ENCODE data around the gene IFT81. TPM values are rescaled to one million over a fixed set of nuclear protein-coding genes. Genes with fewer than 3 reads are reported as not detected.
"Not testable (repeated sequence)": the region's sequence is repeated elsewhere in the genome, so short reads cannot be mapped to it uniquely, and the experiment has no call there.

Gene IFT81
- polyA plus RNA-seq, 3 donors = 0.39 to 0.97 (median 0.47) TPM

- H3K27ac Mint-ChIP-seq = no peak overlapping the region
- intact Hi-C loops (cut with micrococcal nuclease) = no loop called here
These were observed 8.5 kb upstream of the IFT81 start for GRCh38 chr12:110115675-110116074.

GRCh38 chr12:110116623-110117022 is 7.5 kb upstream of the IFT81 start:
- Mint-ChIP-seq H3K4me1 (peaks cover 10% of the 10 kb centered on the region), H3K27me3 (ENCODE audit: low read depth in 3 of 3) (peaks cover 2 to 3% (median 3%) of the 10 kb centered on the region in 3 donors), H3K27ac (no peak overlapping the region), H3K4me3 (no peak overlapping the region), H3K36me3 (no peaks in the 10 kb centered on the region), H3K9me3 (peaks cover 0 to 3% (median 0%) of the 10 kb centered on the region in 7 donors)
- Histone ChIP-seq H3K4me1 (ENCODE audit: control insufficient read depth in 1 of 2, insufficient read depth in 2 of 2, low read length in 2 of 2) (peaks cover under 1 to 9% of the 10 kb centered on the region in 2 donors), H3K27me3 (ENCODE audit: control insufficient read depth in 2 of 2, insufficient read depth in 2 of 2, low read length in 2 of 2) (no peaks in the 10 kb centered on the region), H3K9me3 (replicated peaks in 1 of 2; ENCODE audit: control insufficient read depth in 1 of 2, insufficient read depth in 1 of 2, low read length in 2 of 2) (no peaks in the 10 kb centered on the region), H2AFZ (ENCODE audit: insufficient read depth, low read depth, low read length, poor library complexity, severe bottlenecking) (no peak overlapping the region), H3K27ac (ENCODE audit: low read depth in 1 of 2, low read length in 2 of 2) (no peak overlapping the region), H3K79me2 (ENCODE audit: insufficient read depth, low read length) (no peaks in the 10 kb centered on the region), H3K4me3 (replicated peaks in 1 of 3; ENCODE audit: low read depth in 2 of 3, low read length in 3 of 3) (no peak overlapping the region), H3K9ac (ENCODE audit: insufficient read depth, low read length, poor library complexity, severe bottlenecking) (no peak overlapping the region), H4K20me1 (ENCODE audit: insufficient read depth, low read length) (no peaks in the 10 kb centered on the region), H3K4me2 (replicated peaks; ENCODE audit: extremely low read depth, low read length, poor library complexity, severe bottlenecking) (no peak overlapping the region), H3K36me3 (replicated peaks in 1 of 2; ENCODE audit: control insufficient read depth in 1 of 2, insufficient read depth in 2 of 2, low read length in 2 of 2) (no peaks in the 10 kb centered on the region)
- 100% methylated on average over 1 of the region's 7 CpGs for WGBS (ENCODE audit: insufficient coverage)
- DNase-seq = no peak
- no peak for TF ChIP-seq CTCF (IDR thresholded peaks at IDR 0.05)
- intact Hi-C loops (cut with micrococcal nuclease) = no loop called here

More at GRCh38 chr12:110115675-110116074, 8.5 kb upstream of the IFT81 start:
- no peak overlapping the region for H3K4me2 ChIP-seq (replicated peaks; ENCODE audit: extremely low read depth, low read length, poor library complexity, severe bottlenecking)
- H3K36me3 ChIP-seq (replicated peaks in 1 of 2; ENCODE audit: control insufficient read depth in 1 of 2, insufficient read depth in 2 of 2, low read length in 2 of 2) = no peaks in the 10 kb centered on the region
- no peaks in the 10 kb centered on the region for H4K20me1 ChIP-seq (ENCODE audit: insufficient read depth, low read length)
- H3K4me3 Mint-ChIP-seq = no peak overlapping the region
- H3K27ac ChIP-seq (ENCODE audit: low read depth in 1 of 2, low read length in 2 of 2) = no peak overlapping the region
- no peak for TF ChIP-seq CTCF (IDR thresholded peaks at IDR 0.05)
- H3K9me3 Mint-ChIP-seq = peaks cover 0 to 5% (median 0%) of the 10 kb centered on the region in 7 donors
- H3K4me1 Mint-ChIP-seq = peaks cover 8% of the 10 kb centered on the region
- DNase-seq = no peak
- no peak overlapping the region for H3K9ac ChIP-seq (ENCODE audit: insufficient read depth, low read length, poor library complexity, severe bottlenecking)
- 96% methylated on average over 3 of the region's 4 CpGs for WGBS (ENCODE audit: insufficient coverage)
- no peak overlapping the region for H2AFZ ChIP-seq (ENCODE audit: insufficient read depth, low read depth, low read length, poor library complexity, severe bottlenecking)
- no peak overlapping the region for H3K4me3 ChIP-seq (replicated peaks in 1 of 3; ENCODE audit: low read depth in 2 of 3, low read length in 3 of 3)
- H3K27me3 Mint-ChIP-seq (ENCODE audit: low read depth in 3 of 3) = peaks cover 3 to 6% (median 3%) of the 10 kb centered on the region in 3 donors
- no peaks in the 10 kb centered on the region for H3K9me3 ChIP-seq (replicated peaks in 1 of 2; ENCODE audit: control insufficient read depth in 1 of 2, insufficient read depth in 1 of 2, low read length in 2 of 2)
- H3K4me1 ChIP-seq (ENCODE audit: control insufficient read depth in 1 of 2, insufficient read depth in 2 of 2, low read length in 2 of 2) = peaks cover under 1 to 8% of the 10 kb centered on the region in 2 donors
- no peaks in the 10 kb centered on the region for H3K79me2 ChIP-seq (ENCODE audit: insufficient read depth, low read length)
- no peaks in the 10 kb centered on the region for H3K36me3 Mint-ChIP-seq
- H3K27me3 ChIP-seq (ENCODE audit: control insufficient read depth in 2 of 2, insufficient read depth in 2 of 2, low read length in 2 of 2) = no peaks in the 10 kb centered on the region

- H3K9ac ChIP-seq (ENCODE audit: insufficient read depth, low read length, poor library complexity, severe bottlenecking); H3K36me3 Mint-ChIP-seq; H3K27ac Mint-ChIP-seq; H3K9me3 ChIP-seq (replicated peaks in 1 of 2; ENCODE audit: control insufficient read depth in 1 of 2, insufficient read depth in 1 of 2, low read length in 2 of 2); H3K27ac ChIP-seq (ENCODE audit: low read depth in 1 of 2, low read length in 2 of 2); H3K4me2 ChIP-seq (replicated peaks; ENCODE audit: extremely low read depth, low read length, poor library complexity, severe bottlenecking); H3K4me3 ChIP-seq (replicated peaks in 1 of 3; ENCODE audit: low read depth in 2 of 3, low read length in 3 of 3); H3K27me3 Mint-ChIP-seq (ENCODE audit: low read depth in 3 of 3); H3K36me3 ChIP-seq (replicated peaks in 1 of 2; ENCODE audit: control insufficient read depth in 1 of 2, insufficient read depth in 2 of 2, low read length in 2 of 2); H3K4me1 Mint-ChIP-seq; H3K9me3 Mint-ChIP-seq; H3K4me3 Mint-ChIP-seq; DNase-seq; intact Hi-C loops (cut with micrococcal nuclease); H2AFZ ChIP-seq (ENCODE audit: insufficient read depth, low read depth, low read length, poor library complexity, severe bottlenecking); H3K79me2 ChIP-seq (ENCODE audit: insufficient read depth, low read length); H3K27me3 ChIP-seq (ENCODE audit: control insufficient read depth in 2 of 2, insufficient read depth in 2 of 2, low read length in 2 of 2); H4K20me1 ChIP-seq (ENCODE audit: insufficient read depth, low read length): not testable (repeated sequence)
- WGBS (ENCODE audit: insufficient coverage) = no CpG with 5 or more reads among the region's 8 CpGs
- H3K4me1 ChIP-seq (ENCODE audit: control insufficient read depth in 1 of 2, insufficient read depth in 2 of 2, low read length in 2 of 2) = peaks cover 4 to 11% of the 10 kb centered on the region in 2 donors
These were observed 6.9 kb upstream of the IFT81 start for GRCh38 chr12:110117210-110117609.

Measured in CD14-positive monocyte (primary cell).